Astrocyte of the cerebellum (primary cell): ENCODE results near the gene BUB1B.

Source experiments
- DNase-seq: peaks from one replicate; pipeline ENCODE4 v3.0.0-alpha.2; 2011; ENCODE audit warnings: low read depth
- H3K4me3 ChIP-seq: 2 replicates; pipeline ENCODE4 v1.5.1; 2011; ENCODE audit warnings: mild to moderate bottlenecking, low read depth, low read length, moderate library complexity
- CTCF ChIP-seq: IDR thresholded peaks from 2 replicates; pipeline ENCODE4 v1.5.1; 2012; ENCODE audit warnings: low read length, low read depth, moderate library complexity, mild to moderate bottlenecking; ENCODE audit errors: missing control alignments
- in situ Hi-C: cut with HindIII; loops from 2 replicates; pipeline ENCODE4 v1.10.0; 2017; ENCODE audit warnings: low sequenced_read_pairs

The BUB1B gene

GRCh38 chr15:40249477-40250303, 88.8 kb downstream of the BUB1B start:
- TF ChIP-seq CTCF: no peak
- in situ Hi-C loops: no loop called here
- DNase-seq: no peak
- H3K4me3 ChIP-seq: no peak overlapping the region

GRCh38 chr15:40250304-40250656, 89.4 kb downstream of the BUB1B start:
- TF ChIP-seq CTCF: no peak
- in situ Hi-C loops: no loop called here
- DNase-seq: no peak
- H3K4me3 ChIP-seq: no peak overlapping the region

GRCh38 chr15:40250771-40251483, 90.1 kb downstream of the BUB1B start:
- no peak for TF ChIP-seq CTCF
- no peak overlapping the region for H3K4me3 ChIP-seq
- in situ Hi-C loops: no loop called here
- DNase-seq: no peak

- no peak overlapping the region for H3K4me3 ChIP-seq
- in situ Hi-C loops: no loop called here
- no peak for TF ChIP-seq CTCF
- no peak for DNase-seq
These were observed 90.7 kb downstream of the BUB1B start for GRCh38 chr15:40251486-40252140.

- peak overlapping the region; percentile 43 for H3K4me3 ChIP-seq
- TF ChIP-seq CTCF: no peak
- DNase-seq: no peak
- in situ Hi-C loops: no loop called here
These were observed 91.2 kb downstream of the BUB1B start for GRCh38 chr15:40252141-40252437.

GRCh38 chr15:40252438-40253166, 91.7 kb downstream of the BUB1B start:
- H3K4me3 ChIP-seq: peak overlapping the region; percentile 43
- DNase-seq: no peak
- in situ Hi-C loops: no loop called here
- no peak for TF ChIP-seq CTCF
